ENCODE results near the gene SLC45A1.

GRCh38 chr1:8378981-8379470 lies 61.1 kb downstream of the SLC45A1 start:
- TF ChIP-seq CTCF (IDR thresholded peaks at IDR 0.05) (no peak), EP300 (IDR thresholded peaks at IDR 0.05) (no peak), POLR2A (IDR thresholded peaks at IDR 0.05) (no peak)
